Pancreas (tissue), 10 donors: ENCODE measurements around the gene BICD2. TPM values are rescaled to one million over a fixed set of nuclear protein-coding genes. Genes with fewer than 3 reads are reported as not detected.
A peak's percentile ranks its signal among the peaks of the same experiment; 100 is the strongest.

Experiments used
- ATAC-seq, 4 donors: fragments of 200-7000 bp; cut with Tn5 transposase; one replicate each; pipeline versions ENCODE4 v1.8.0 to v1.9.1; 2020; ENCODE audit warnings: mild to moderate bottlenecking in 4 of 4, moderate library complexity in 4 of 4
- DNase-seq, 6 donors: peaks; one replicate each; pipeline ENCODE4 v3.0.0-alpha.2; 2020
- FAIRE-seq: peaks from 2 replicates; lab custom pipeline; 2012; peaks lifted over from hg19 to GRCh38; lab: Jason Lieb, UNC
- H3K27ac ChIP-seq, 4 donors: fragments of 200-600 bp; sonication (generic); 1 replicate in 3 of 4; 2 replicates in 1 of 4; pipeline versions ENCODE4 v1.5.0 to v1.8.0; 2020
- H3K27me3 ChIP-seq, 4 donors: fragments of 200-600 bp; one replicate each; pipeline ENCODE4 v1.8.0; 2021
- H3K36me3 ChIP-seq, 3 donors: fragments of 200-600 bp; sonication (generic) in 1 of 3; one replicate each; pipeline versions ENCODE4 v1.5.0 to v1.8.0; 2020 to 2021
- H3K4me1 ChIP-seq, 3 donors: fragments of 200-600 bp; one replicate each; pipeline ENCODE4 v1.8.0; 2021
- H3K4me3 ChIP-seq, 4 donors: fragments of 200-600 bp; sonication (generic) in 2 of 4; one replicate each; pipeline versions ENCODE4 v1.5.0 to v1.8.0; 2020 to 2021
- H3K9me3 ChIP-seq, 4 donors: fragments of 200-600 bp; one replicate each; pipeline ENCODE4 v1.8.0; 2021
- WGBS, 2 donors: extraction: QIAGEN DNeasy Blood & Tissue Kit; methylation state at CpG; one replicate each; pipeline ENCODE4 v1.1.7; 2013; 5-methylcytosine and 5-hydroxymethylcytosine counted together
- intact Hi-C, 3 donors: fragments of 100-400 bp; cut with DNase I; formaldehyde crosslinking; loops; one replicate each; pipeline versions ENCODE4 v1.11.1 to v1.14.2; 2022
- polyA plus RNA-seq, 2 donors: library from polyadenylated mRNA; stranded (reverse); fragments of 200-250 nt; gene quantifications; one replicate each; pipeline ENCODE4 v1.2.3, GENCODE V29; 2013
- total RNA-seq, 6 donors: library from RNA; stranded (reverse); fragmentation: NEBNext Ultra II Directional in 4 of 6; extraction: Animal tissue kit (Norgen Biotek cat#: 25700) in 4 of 6; gene quantifications; one replicate each; pipeline versions ENCODE4 v1.2.1 to v1.2.4, GENCODE V29; 2021 to 2023
- TF ChIP-seq, protein P1 (sequence below), 4 donors: fragments of 200-600 bp; sonication (generic) in 3 of 4; IDR thresholded peaks; one replicate each; pipeline versions ENCODE4 v1.5.0 to v1.8.0; 2021; ENCODE audit warnings: antibody characterized with exemption in 4 of 4
- donor health status: healthy with polysubstance abuse.
- donor health status: DM: no; HTN: no; CAD: no; lungs with moderate emphysema.
- donor health status: DM: no; HTN: no; CAD: no.
- donor health status: control.
- donor health status: control.
- donor health status: Bipolar disorder and iron deficiency.
- donor health status: DM: yes; HTN: yes; CAD: no.
- donor health status: DM: no; HTN: no; CAD: no.
- donor health status: DM: no; HTN: no; CAD: no.
- donor health status: DM: yes; HTN: yes; CAD: no.

Gene BICD2
- total and polyA plus RNA-seq, 8 donors = 4.9 to 13.2 (median 6.2) TPM

DNA sequence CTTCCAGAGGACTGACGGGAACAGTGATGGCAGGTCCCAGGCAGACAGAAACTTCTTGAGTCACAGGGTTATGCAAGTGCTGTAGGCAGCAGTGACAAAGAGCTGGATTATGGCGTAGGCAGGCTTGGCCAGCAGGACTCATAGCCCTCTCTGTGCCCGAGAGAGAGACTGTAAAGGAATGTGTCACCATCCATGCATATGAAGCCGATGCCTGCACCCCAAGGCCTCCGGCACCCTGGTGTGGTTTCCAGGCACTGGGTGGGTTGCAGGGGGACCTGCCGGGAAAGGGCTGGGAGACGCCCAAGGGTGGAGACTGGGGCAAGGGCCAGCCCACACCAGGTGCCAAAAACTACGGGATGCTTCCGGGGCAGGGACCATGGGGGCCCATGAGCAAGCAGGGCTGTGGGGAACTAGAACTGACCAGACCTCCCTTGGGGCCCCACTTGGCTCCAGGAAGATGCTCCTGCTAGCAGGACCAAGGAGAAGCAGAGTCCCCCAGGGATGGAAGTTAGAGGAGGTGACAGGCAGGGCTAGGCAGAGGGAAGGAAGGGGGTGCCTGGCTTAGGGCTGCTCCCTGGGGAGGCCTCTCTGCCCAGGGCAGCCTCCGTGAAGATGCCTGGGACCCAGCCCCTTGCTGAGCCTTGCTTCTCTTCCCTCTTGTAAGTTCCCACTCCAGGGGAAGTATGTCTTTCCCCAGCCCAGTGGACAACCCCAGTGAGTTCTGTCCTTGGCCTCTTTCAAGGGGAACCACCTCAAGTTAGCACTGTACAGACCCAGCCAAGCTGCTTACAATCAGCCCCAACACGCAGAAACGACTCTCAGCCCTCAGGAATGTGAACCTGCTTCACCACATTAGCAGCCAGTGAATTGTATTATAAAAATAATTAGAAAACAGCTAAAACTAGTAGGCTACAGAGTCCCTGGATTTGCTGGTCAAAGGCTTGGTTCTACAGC, 84.2 kb downstream of the BICD2 start:
- Histone ChIP-seq H3K4me1 (no peaks in the 10 kb centered on the region), H3K27me3 (no peaks in the 10 kb centered on the region), H3K36me3 (no peaks in the 10 kb centered on the region), H3K9me3 (no peaks in the 10 kb centered on the region), H3K27ac (no peak overlapping the region), H3K4me3 (no peak overlapping the region)
- intact Hi-C loops = no loop called here
- DNase-seq (no peak), ATAC-seq (peak in 1 of 4 donors; percentile 44), FAIRE-seq (no peak)
- TF ChIP-seq, protein P1, sequence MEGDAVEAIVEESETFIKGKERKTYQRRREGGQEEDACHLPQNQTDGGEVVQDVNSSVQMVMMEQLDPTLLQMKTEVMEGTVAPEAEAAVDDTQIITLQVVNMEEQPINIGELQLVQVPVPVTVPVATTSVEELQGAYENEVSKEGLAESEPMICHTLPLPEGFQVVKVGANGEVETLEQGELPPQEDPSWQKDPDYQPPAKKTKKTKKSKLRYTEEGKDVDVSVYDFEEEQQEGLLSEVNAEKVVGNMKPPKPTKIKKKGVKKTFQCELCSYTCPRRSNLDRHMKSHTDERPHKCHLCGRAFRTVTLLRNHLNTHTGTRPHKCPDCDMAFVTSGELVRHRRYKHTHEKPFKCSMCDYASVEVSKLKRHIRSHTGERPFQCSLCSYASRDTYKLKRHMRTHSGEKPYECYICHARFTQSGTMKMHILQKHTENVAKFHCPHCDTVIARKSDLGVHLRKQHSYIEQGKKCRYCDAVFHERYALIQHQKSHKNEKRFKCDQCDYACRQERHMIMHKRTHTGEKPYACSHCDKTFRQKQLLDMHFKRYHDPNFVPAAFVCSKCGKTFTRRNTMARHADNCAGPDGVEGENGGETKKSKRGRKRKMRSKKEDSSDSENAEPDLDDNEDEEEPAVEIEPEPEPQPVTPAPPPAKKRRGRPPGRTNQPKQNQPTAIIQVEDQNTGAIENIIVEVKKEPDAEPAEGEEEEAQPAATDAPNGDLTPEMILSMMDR (IDR thresholded peaks at IDR 0.05) = no peak
- WGBS, 2 donors = 70 to 73% methylated on average over 12 of the region's 12 CpGs

DNA sequence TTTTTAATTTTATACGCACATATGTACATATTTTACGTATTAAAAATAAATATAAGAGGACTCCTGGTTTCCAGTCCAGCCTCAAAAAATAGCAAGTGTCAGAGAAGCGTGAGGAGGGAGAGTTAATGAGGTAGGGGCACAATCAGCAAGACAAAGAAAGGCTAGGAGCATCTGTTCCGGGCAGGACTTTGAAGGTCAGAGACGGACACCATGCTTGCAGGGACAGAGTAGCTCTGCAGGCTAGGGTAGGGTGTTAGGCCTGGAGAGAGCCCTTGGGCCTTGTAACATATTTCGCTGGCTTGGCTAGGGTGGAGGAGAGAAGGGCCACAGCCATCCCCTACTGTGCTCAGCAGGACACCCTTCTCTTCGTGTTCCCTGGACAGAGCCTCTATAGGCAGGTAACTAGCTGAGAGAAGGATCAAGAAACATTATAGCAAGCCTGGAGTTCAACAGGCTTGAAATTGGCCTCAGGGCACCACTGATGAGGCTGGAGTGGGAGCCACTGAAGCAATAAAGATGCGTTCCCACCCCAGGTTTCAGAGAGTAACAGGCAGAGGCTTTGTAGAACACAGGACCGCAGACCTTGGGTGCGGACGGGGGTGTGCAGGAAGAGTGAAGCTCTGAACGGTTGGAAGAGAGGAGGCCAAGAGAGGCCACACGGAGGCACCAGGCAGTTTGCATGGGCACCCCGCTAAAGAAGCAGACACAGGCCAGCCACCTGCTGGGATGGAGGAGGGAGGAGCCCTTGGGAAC, 85.0 kb downstream of the BICD2 start:
- Histone ChIP-seq H3K4me1 (no peaks in the 10 kb centered on the region), H3K27me3 (no peaks in the 10 kb centered on the region), H3K4me3 (no peak overlapping the region), H3K36me3 (no peaks in the 10 kb centered on the region), H3K27ac (no peak overlapping the region), H3K9me3 (no peaks in the 10 kb centered on the region)
- TF ChIP-seq, protein P1 (IDR thresholded peaks at IDR 0.05) = no peak
- DNase-seq (peak in 1 of 6 donors; percentile 11), FAIRE-seq (no peak), ATAC-seq (no peak)
- intact Hi-C loops = no loop called here
- 75 to 82% methylated on average over 14 of the region's 14 CpGs for WGBS, 2 donors

DNA sequence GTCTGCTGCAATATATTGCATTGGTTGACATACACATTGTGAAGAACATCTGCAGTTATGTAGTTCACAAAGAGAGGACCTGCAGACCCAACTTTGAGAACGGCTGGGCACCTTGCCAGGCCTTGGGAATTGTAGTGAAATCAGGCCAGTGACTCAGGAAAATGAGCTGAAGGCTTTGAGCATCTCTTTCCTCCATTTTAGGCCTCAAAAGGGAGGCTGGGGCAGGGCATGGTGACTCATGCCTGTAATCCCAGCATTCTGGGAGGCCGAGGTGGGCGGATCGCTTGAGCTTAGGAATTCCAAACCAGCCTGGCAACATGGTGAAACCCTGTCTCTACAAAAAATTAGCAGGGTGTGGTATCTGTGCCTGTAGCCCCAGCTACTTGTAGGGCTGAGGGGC, 93.3 kb downstream of the BICD2 start:
- TF ChIP-seq, protein P1 (IDR thresholded peaks at IDR 0.05) = no peak
- H3K36me3 ChIP-seq = no peaks in the 10 kb centered on the region
- DNase-seq = peak in 3 of 6 donors; percentile 43 to 74 (median 53)
- no peaks in the 10 kb centered on the region for H3K9me3 ChIP-seq
- no peak overlapping the region for H3K27ac ChIP-seq
- no peak for ATAC-seq
- FAIRE-seq = no peak
- no peaks in the 10 kb centered on the region for H3K27me3 ChIP-seq
- intact Hi-C loops = no loop called here
- 76 to 86% methylated on average over 4 of the region's 4 CpGs for WGBS, 2 donors
- H3K4me3 ChIP-seq = peak overlapping the region in 1 of 4 donors; percentile 66
- H3K4me1 ChIP-seq = peaks cover 0 to 11% (median 4%) of the 10 kb centered on the region in 3 donors

DNA sequence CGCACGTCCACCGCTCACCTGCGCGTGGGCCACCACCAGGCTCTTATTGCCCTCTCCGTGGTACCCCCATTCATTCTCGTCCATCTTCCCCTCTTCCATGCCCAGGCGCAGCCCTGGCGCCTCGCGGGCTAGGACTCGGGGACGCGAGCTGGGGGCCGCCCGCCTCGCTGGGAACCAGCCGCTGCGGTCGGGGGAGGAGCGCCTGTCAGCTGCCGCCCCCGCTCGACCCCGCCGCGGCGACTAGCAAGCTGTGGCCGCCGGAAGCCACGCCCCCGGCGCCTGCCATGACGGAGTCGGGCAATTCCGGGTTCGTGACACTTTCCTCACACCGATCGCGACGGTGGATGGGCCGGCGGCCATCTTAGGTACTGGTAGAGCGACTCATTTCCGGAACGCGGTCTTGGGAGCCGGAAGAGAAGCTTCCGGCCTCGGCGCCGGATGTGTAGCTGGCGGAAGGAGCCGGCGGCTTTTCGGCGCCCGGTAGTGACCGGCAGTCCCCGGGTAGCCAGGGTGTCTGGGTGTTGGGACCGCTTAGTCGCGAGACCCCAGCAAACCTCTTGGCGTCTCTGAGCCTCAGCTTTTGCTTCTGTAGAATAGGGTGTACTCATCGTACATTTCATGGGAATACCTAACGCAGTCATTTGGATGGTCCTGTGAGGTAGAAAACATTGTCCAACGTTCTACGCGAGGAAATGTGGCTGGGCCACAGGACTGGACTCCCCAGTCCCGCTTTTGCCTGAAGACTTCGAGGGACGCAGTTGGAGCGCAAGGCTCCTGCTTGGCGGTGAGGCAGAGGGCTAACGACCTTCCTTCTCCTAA, 94.5 kb downstream of the BICD2 start, which contains the start of gene IPPK:
Gene IPPK (minus strand): TSS at position 242 of the 819 bp plus-strand sequence. CDS start 143 bp downstream, at position 99.
- H3K4me1 ChIP-seq = peaks cover 0 to 18% (median 12%) of the 10 kb centered on the region in 3 donors
- DNase-seq (peak; percentile 96 to 99 (median 96)), FAIRE-seq (no peak), ATAC-seq (peak; percentile 97 to 99 (median 98))
- H3K27me3 ChIP-seq = no peaks in the 10 kb centered on the region
- WGBS, 2 donors = 0 to 1% methylated on average over 59 to 75 of the region's 75 CpGs
- TF ChIP-seq, protein P1 (IDR thresholded peaks at IDR 0.05) = no peak
- no peaks in the 10 kb centered on the region for H3K9me3 ChIP-seq
- peak within 1 kb of the TSS; percentile 66 to 99 (median 72) for H3K4me3 ChIP-seq
- peak within 1 kb of the TSS; percentile 40 to 80 (median 54) for H3K27ac ChIP-seq
- no peaks in the 10 kb centered on the region for H3K36me3 ChIP-seq
- intact Hi-C loops = no loop called here
